H9 (cell line): ENCODE data around the gene CLCN3. TPM values are rescaled to one million over a fixed set of nuclear protein-coding genes. Genes with fewer than 3 reads are reported as not detected.

Experiments used
- DNase-seq: peaks from one replicate; pipeline ENCODE4 v3.0.0-alpha.2; 2017
- H2AFZ ChIP-seq: one replicate; pipeline ENCODE4 v1.6.1; 2013; ENCODE audit warnings: mild to moderate bottlenecking, low read length, control low read depth, moderate library complexity
- H2AK5ac ChIP-seq: 2 replicates; pipeline ENCODE4 v1.6.1; 2013; ENCODE audit warnings: low read length, control low read depth, mixed read lengths; ENCODE audit not compliant: insufficient read length
- H2BK120ac ChIP-seq: one replicate; pipeline ENCODE4 v1.6.1; 2013; ENCODE audit warnings: low read depth, mild to moderate bottlenecking, low read length, control low read depth, inconsistent platforms; ENCODE audit not compliant: poor library complexity, severe bottlenecking
- H2BK12ac ChIP-seq: 2 replicates; pipeline ENCODE4 v1.6.1; 2013; ENCODE audit warnings: low read length, control low read depth, mixed read lengths, low read depth; ENCODE audit not compliant: insufficient read length
- H2BK15ac ChIP-seq: 2 replicates; pipeline ENCODE4 v1.6.1; 2013; ENCODE audit warnings: low read depth, low read length, control low read depth
- H2BK20ac ChIP-seq: one replicate; pipeline ENCODE4 v1.6.1; 2013; ENCODE audit warnings: low read depth, mild to moderate bottlenecking, low read length, control low read depth, inconsistent platforms; ENCODE audit not compliant: poor library complexity, severe bottlenecking
- H2BK5ac ChIP-seq: 2 replicates; pipeline ENCODE4 v1.6.1; 2013; ENCODE audit warnings: low read length, control low read depth, mixed read lengths; ENCODE audit not compliant: insufficient read length
- H3K14ac ChIP-seq: 2 replicates; pipeline ENCODE4 v1.6.1; 2013; ENCODE audit warnings: low read length, control low read depth; ENCODE audit not compliant: insufficient read depth
- H3K18ac ChIP-seq: 2 replicates; pipeline ENCODE4 v1.6.1; 2013; ENCODE audit warnings: low read depth, mild to moderate bottlenecking, mixed read lengths, low read length, control low read depth; ENCODE audit not compliant: insufficient read length
- H3K23ac ChIP-seq: 2 replicates; pipeline ENCODE4 v1.6.1; 2013; ENCODE audit warnings: low read length, control low read depth, mixed read lengths, low read depth; ENCODE audit not compliant: insufficient read length
- H3K23me2 ChIP-seq: 2 replicates; pipeline ENCODE4 v1.6.1; 2013; ENCODE audit warnings: low read depth, mild to moderate bottlenecking, mixed read lengths, low read length, control low read depth; ENCODE audit not compliant: insufficient read length, poor library complexity, severe bottlenecking
- H3K27ac ChIP-seq: 2 replicates; pipeline ENCODE4 v1.5.1; 2013; ENCODE audit warnings: low read length, control low read depth, mixed read lengths, low read depth; ENCODE audit not compliant: insufficient read length
- H3K27me3 ChIP-seq: 2 replicates; pipeline ENCODE4 v1.6.1; 2013; ENCODE audit warnings: low read length, control low read depth, inconsistent platforms; ENCODE audit not compliant: insufficient read depth
- H3K4ac ChIP-seq: 2 replicates; pipeline ENCODE4 v1.6.1; 2013; ENCODE audit warnings: low read depth, mild to moderate bottlenecking, control low read depth, inconsistent platforms, low read length, moderate library complexity
- H3K4me1 ChIP-seq: 2 replicates; pipeline ENCODE4 v1.6.1; 2013; ENCODE audit warnings: low read length, control low read depth, inconsistent platforms; ENCODE audit not compliant: insufficient read depth
- H3K4me2 ChIP-seq: 2 replicates; pipeline ENCODE4 v1.6.1; 2013; ENCODE audit warnings: low read length, control low read depth, mixed read lengths; ENCODE audit not compliant: insufficient read length, insufficient read depth
- H3K56ac ChIP-seq: 2 replicates; pipeline ENCODE4 v1.6.1; 2013; ENCODE audit warnings: low read depth, mild to moderate bottlenecking, mixed read lengths, low read length, control low read depth; ENCODE audit not compliant: insufficient read length
- H3K79me1 ChIP-seq: 2 replicates; pipeline ENCODE4 v1.6.1; 2013; ENCODE audit warnings: low read depth, mild to moderate bottlenecking, moderate library complexity, low read length, control low read depth, inconsistent platforms; ENCODE audit not compliant: insufficient read depth, poor library complexity, severe bottlenecking
- H3K79me2 ChIP-seq: 2 replicates; pipeline ENCODE4 v1.6.1; 2013; ENCODE audit warnings: low read length, control low read depth, inconsistent platforms; ENCODE audit not compliant: insufficient read depth
- H3K9ac ChIP-seq: 2 replicates; pipeline ENCODE4 v1.6.1; 2013; ENCODE audit warnings: low read length, control low read depth, mixed read lengths; ENCODE audit not compliant: insufficient read length; ENCODE audit errors: extremely low read depth
- H3K9me3 ChIP-seq: one replicate; pipeline ENCODE4 v1.6.1; 2013; ENCODE audit warnings: low read depth, low read length, inconsistent platforms; ENCODE audit not compliant: control insufficient read depth
- H3T11ph ChIP-seq: one replicate; pipeline ENCODE4 v1.6.1; 2013; ENCODE audit warnings: mild to moderate bottlenecking, low read length, control low read depth, inconsistent platforms
- H4K20me1 ChIP-seq: one replicate; pipeline ENCODE4 v1.6.1; 2013; ENCODE audit not compliant: control insufficient read depth, insufficient read length, insufficient read depth
- H4K5ac ChIP-seq: 2 replicates; pipeline ENCODE4 v1.6.1; 2013; ENCODE audit warnings: low read depth, mild to moderate bottlenecking, mixed read lengths, low read length, control low read depth; ENCODE audit not compliant: insufficient read length
- H4K8ac ChIP-seq: replicated peaks from 2 replicates; pipeline ENCODE4 v1.6.1; 2013; ENCODE audit warnings: low read length, control low read depth, mixed read lengths, low read depth; ENCODE audit not compliant: insufficient read length
- H4K91ac ChIP-seq: 2 replicates; pipeline ENCODE4 v1.6.1; 2013; ENCODE audit warnings: low read depth, mild to moderate bottlenecking, moderate library complexity, mixed read lengths, low read length, control low read depth; ENCODE audit not compliant: insufficient read length
- H3K27ac Mint-ChIP-seq, 3 experiments: 2 replicates in 2 of 3; 3 replicates in 1 of 3; pipeline ENCODE4 v1.8.0; 2020 to 2021; ENCODE audit warnings: mixed read lengths in 3 of 3, mild to moderate bottlenecking in 1 of 3, moderate library complexity in 1 of 3
- H3K27me3 Mint-ChIP-seq: 2 replicates; pipeline ENCODE4 v1.8.0; 2021; ENCODE audit warnings: low read depth, mild to moderate bottlenecking, moderate library complexity, mixed read lengths
- H3K36me3 Mint-ChIP-seq, 3 experiments: 2 replicates in 2 of 3; 3 replicates in 1 of 3; pipeline ENCODE4 v1.8.0; 2020 to 2021; ENCODE audit warnings: low read depth in 3 of 3, mixed read lengths in 3 of 3; ENCODE audit not compliant: insufficient read depth in 1 of 3
- H3K4me1 Mint-ChIP-seq, 2 experiments: 2 replicates each; pipeline ENCODE4 v1.8.0; 2020; ENCODE audit warnings: mixed read lengths in 2 of 2
- H3K4me3 Mint-ChIP-seq, 2 experiments: 2 replicates in 1 of 2; 3 replicates in 1 of 2; pipeline ENCODE4 v1.8.0; 2020 to 2021; ENCODE audit warnings: mild to moderate bottlenecking in 2 of 2, mixed read lengths in 2 of 2, moderate library complexity in 1 of 2
- H3K9me3 Mint-ChIP-seq, 2 experiments: 2 replicates in 1 of 2; 3 replicates in 1 of 2; pipeline ENCODE4 v1.8.0; 2020; ENCODE audit warnings: mild to moderate bottlenecking in 2 of 2, mixed read lengths in 2 of 2, moderate library complexity in 1 of 2
- total RNA-seq: library from RNA; stranded (reverse); gene quantifications from 2 replicates; pipeline ENCODE4 v1.2.1, GENCODE V29; 2021
- TF ChIP-seq, protein P1 (sequence below): fragments of 200-600 bp; sonication (generic); conservative IDR thresholded peaks from 3 replicates; pipeline ENCODE4 v1.8.0; 2021; ENCODE audit warnings: antibody characterized with exemption, mild to moderate bottlenecking

Gene CLCN3
- total RNA-seq, 1 experiment from 2014 or later: 25.7 TPM

GRCh38 chr4:169594560-169595195 lies 25.7 kb upstream of the CLCN3 start:
- Histone ChIP-seq H3K27me3 (no peaks in the 10 kb centered on the region), H2AFZ (no peak overlapping the region), H3K79me1 (no peaks in the 10 kb centered on the region), H4K8ac (no peak overlapping the region), H3T11ph (no peak overlapping the region), H3K9me3 (no peaks in the 10 kb centered on the region), H4K5ac (no peak overlapping the region), H2BK120ac (no peak overlapping the region), H3K14ac (no peak overlapping the region), H3K23me2 (no peaks in the 10 kb centered on the region), H3K27ac (no peak overlapping the region), H2BK15ac (no peak overlapping the region), H3K56ac (no peak overlapping the region), H3K4me2 (no peak overlapping the region), H3K4ac (no peak overlapping the region), H3K79me2 (no peaks in the 10 kb centered on the region), H3K18ac (no peak overlapping the region), H3K9ac (no peak overlapping the region), H2BK12ac (no peak overlapping the region), H2BK5ac (no peak overlapping the region), H2BK20ac (no peak overlapping the region), H3K23ac (no peak overlapping the region), H4K91ac (no peak overlapping the region), H2AK5ac (no peak overlapping the region), H3K4me1 (no peaks in the 10 kb centered on the region), H4K20me1 (no peaks in the 10 kb centered on the region)
- Mint-ChIP-seq H3K9me3 (no peaks in the 10 kb centered on the region), H3K4me1 (no peaks in the 10 kb centered on the region), H3K36me3 (peaks cover 0 to 2% (median 0%) of the 10 kb centered on the region in 3 experiments; a peak in 3 of 7 replicates), H3K4me3 (no peak overlapping the region), H3K27me3 (no peaks in the 10 kb centered on the region), H3K27ac (no peak overlapping the region)
- TF ChIP-seq, protein P1, sequence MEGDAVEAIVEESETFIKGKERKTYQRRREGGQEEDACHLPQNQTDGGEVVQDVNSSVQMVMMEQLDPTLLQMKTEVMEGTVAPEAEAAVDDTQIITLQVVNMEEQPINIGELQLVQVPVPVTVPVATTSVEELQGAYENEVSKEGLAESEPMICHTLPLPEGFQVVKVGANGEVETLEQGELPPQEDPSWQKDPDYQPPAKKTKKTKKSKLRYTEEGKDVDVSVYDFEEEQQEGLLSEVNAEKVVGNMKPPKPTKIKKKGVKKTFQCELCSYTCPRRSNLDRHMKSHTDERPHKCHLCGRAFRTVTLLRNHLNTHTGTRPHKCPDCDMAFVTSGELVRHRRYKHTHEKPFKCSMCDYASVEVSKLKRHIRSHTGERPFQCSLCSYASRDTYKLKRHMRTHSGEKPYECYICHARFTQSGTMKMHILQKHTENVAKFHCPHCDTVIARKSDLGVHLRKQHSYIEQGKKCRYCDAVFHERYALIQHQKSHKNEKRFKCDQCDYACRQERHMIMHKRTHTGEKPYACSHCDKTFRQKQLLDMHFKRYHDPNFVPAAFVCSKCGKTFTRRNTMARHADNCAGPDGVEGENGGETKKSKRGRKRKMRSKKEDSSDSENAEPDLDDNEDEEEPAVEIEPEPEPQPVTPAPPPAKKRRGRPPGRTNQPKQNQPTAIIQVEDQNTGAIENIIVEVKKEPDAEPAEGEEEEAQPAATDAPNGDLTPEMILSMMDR: no peak
- DNase-seq: no peak
